ENCODE results near the gene PPP1R9B. TPM values are rescaled to one million over a fixed set of nuclear protein-coding genes. Genes with fewer than 3 reads are reported as not detected.

Gene PPP1R9B
- total RNA-seq, 1 experiment from 2014 or later = 112 TPM

DNA sequence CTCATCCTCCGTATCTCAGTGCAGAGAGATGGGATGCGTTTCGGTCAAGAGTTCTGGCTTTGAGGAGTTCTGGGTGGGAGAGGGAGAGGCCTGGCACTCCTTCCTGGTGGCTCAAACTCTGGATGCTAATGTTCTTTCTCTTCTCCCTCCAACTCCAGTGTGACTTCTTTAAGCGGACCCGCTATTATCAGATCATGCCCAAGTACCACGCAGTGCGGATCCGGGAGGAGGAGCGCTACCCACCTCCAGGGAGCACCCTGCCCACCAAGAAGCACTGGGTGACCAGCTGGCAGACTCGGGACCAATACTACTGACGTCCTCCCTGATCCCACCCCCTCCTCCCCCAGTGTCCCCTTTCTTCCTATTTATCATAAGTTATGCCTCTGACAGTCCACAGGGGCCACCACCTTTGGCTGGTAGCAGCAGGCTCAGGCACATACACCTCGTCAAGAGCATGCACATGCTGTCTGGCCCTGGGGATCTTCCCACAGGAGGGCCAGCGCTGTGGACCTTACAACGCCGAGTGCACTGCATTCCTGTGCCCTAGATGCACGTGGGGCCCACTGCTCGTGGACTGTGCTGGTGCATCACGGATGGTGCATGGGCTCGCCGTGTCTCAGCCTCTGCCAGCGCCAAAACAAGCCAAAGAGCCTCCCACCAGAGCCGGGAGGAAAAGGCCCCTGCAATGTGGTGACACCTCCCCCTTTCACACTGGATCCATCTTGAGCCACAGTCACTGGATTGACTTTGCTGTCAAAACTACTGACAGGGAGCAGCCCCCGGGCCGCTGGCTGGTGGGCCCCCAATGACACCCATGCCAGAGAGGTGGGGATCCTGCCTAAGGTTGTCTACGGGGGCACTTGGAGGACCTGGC is 61.3 kb downstream of the PPP1R9B start:
- Histone ChIP-seq H3K9me3 (ENCODE audit: control insufficient read depth in 1 of 2, insufficient read depth in 1 of 2, low read depth in 1 of 2, low read length in 2 of 2) (no peaks in the 10 kb centered on the region), H3K36me3 (ENCODE audit: control insufficient read depth in 1 of 2, insufficient read depth in 2 of 2, low read length in 2 of 2) (peaks cover 25 to 34% of the 10 kb centered on the region in 2 experiments; a peak in 3 of 4 replicates), H3K27ac (ENCODE audit: low read depth, low read length) (no peak overlapping the region), H4K20me1 (ENCODE audit: insufficient read depth) (no peaks in the 10 kb centered on the region), H3K9me2 (ENCODE audit: insufficient read depth) (no peaks in the 10 kb centered on the region), H3K9ac (ENCODE audit: low read length) (no peak overlapping the region), H3K4me3 (replicated peaks in 1 of 2; ENCODE audit: low read depth in 1 of 2, low read length in 2 of 2) (no peak overlapping the region), H3K4me2 (ENCODE audit: low read length) (no peak overlapping the region), H3K27me3 (ENCODE audit: insufficient read depth, low read length) (no peaks in the 10 kb centered on the region), H3K4me1 (ENCODE audit: control insufficient read depth in 1 of 2, insufficient read depth in 2 of 2, low read length in 2 of 2) (peaks cover 2 to 18% of the 10 kb centered on the region in 2 experiments; a peak in 3 of 4 replicates), H2AFZ (ENCODE audit: low read depth, low read length, poor library complexity, severe bottlenecking) (no peak overlapping the region), H3K79me2 (ENCODE audit: insufficient read depth, low read length) (no peaks in the 10 kb centered on the region; the same call in 1 of the 2 replicates)
- ChIA-PET POLR2A (no interaction called here), RAD21 (ENCODE audit: low non-redundant PET in 1 of 2, low total read pairs in 2 of 2, uncharacterized antibody in 2 of 2, unreplicated experiment in 2 of 2) (no interaction called here), CTCF (interaction anchor here (0.8 kb wide), 1 partner anchor 9 kb away, joined by 3 read pairs; no protein-coding TSS in a partner anchor)
- TF ChIP-seq YY1 (IDR thresholded peaks at IDR 0.05; ENCODE audit: extremely low read depth, insufficient replicate concordance, low read depth, low read length) (no peak), POLR2AphosphoS5 (IDR thresholded peaks at IDR 0.05; ENCODE audit: low read depth, low read length) (0 out of 2 replicates have a peak, but pooled peaks have one; percentile 5), SIN3A (IDR thresholded peaks at IDR 0.05; ENCODE audit: low read depth) (peak; percentile 29; the same call in 1 of the 2 replicates), SP1 (IDR thresholded peaks at IDR 0.05; ENCODE audit: low read depth) (no peak)
- ATAC-seq (no peak), DNase-seq (ENCODE audit: low read depth, low spot score) (no peak)
- intact Hi-C loops (cut with micrococcal nuclease) = loop anchor here (5.0 kb wide), 1 partner anchor 227 kb away; no protein-coding TSS in a partner anchor
- BruUV-seq (replicated peaks) = no TSS peak

DNA sequence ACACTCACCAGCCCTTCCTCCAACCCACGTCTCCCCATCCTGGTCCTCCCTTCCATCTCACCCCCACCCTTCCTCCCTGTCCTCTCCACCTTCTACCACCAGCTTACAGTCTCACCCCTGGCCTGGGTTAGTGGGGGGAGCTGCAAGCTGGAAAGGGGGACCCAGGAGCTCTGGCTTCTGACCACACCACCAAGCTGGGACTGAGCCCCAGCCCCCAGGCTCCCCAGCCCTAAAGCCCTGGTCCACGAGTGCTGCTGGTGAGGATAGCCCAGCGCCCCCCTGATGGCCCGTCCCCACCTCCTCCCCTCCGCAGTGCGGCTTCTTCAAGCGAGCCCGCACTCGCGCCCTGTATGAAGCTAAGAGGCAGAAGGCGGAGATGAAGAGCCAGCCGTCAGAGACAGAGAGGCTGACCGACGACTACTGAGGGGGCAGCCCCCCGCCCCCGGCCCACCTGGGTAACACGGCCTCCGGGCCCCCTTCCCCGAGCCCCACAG is 62.5 kb downstream of the PPP1R9B start:
- Histone ChIP-seq H3K4me3 (replicated peaks in 1 of 2; ENCODE audit: low read depth in 1 of 2, low read length in 2 of 2) (no peak overlapping the region), H3K9me2 (ENCODE audit: insufficient read depth) (no peaks in the 10 kb centered on the region), H3K9ac (ENCODE audit: low read length) (no peak overlapping the region), H3K36me3 (ENCODE audit: control insufficient read depth in 1 of 2, insufficient read depth in 2 of 2, low read length in 2 of 2) (peaks cover 33 to 42% of the 10 kb centered on the region in 2 experiments; a peak in 3 of 4 replicates), H4K20me1 (ENCODE audit: insufficient read depth) (no peaks in the 10 kb centered on the region), H3K4me2 (ENCODE audit: low read length) (no peak overlapping the region), H3K27me3 (ENCODE audit: insufficient read depth, low read length) (no peaks in the 10 kb centered on the region), H3K4me1 (ENCODE audit: control insufficient read depth in 1 of 2, insufficient read depth in 2 of 2, low read length in 2 of 2) (peaks cover 0 to 5% of the 10 kb centered on the region in 2 experiments; a peak in 2 of 4 replicates), H3K9me3 (ENCODE audit: control insufficient read depth in 1 of 2, insufficient read depth in 1 of 2, low read depth in 1 of 2, low read length in 2 of 2) (no peaks in the 10 kb centered on the region), H3K27ac (ENCODE audit: low read depth, low read length) (no peak overlapping the region; the same call in 1 of the 2 replicates), H2AFZ (ENCODE audit: low read depth, low read length, poor library complexity, severe bottlenecking) (no peak overlapping the region), H3K79me2 (ENCODE audit: insufficient read depth, low read length) (no peaks in the 10 kb centered on the region; the same call in 1 of the 2 replicates)
- TF ChIP-seq EZH2 (IDR thresholded peaks at IDR 0.05) (no peak), JUND (IDR thresholded peaks at IDR 0.05) (0 out of 2 replicates have a peak, but pooled peaks have one; percentile 6), SP1 (IDR thresholded peaks at IDR 0.05; ENCODE audit: low read depth) (no peak)
- DNase-seq (ENCODE audit: low read depth, low spot score) (no peak), ATAC-seq (no peak)
- intact Hi-C loops (cut with micrococcal nuclease) = loop anchor here (1.0 to 5.0 kb wide), 3 partner anchors 33 to 226 kb away; no protein-coding TSS in a partner anchor
- CTCF ChIA-PET = interaction anchor here (0.6 to 2.7 kb wide), 16 partner anchors 8 to 90 kb away, joined by 3 to 42 read pairs (median 4); partner anchors contain the start of gene ITGA3
- no TSS peak for BruUV-seq (replicated peaks)
- POLR2A ChIA-PET = interaction anchor here (0.9 to 2.1 kb wide), 7 partner anchors 10 to 90 kb away, joined by 3 to 6 read pairs (median 3); partner anchors contain the start of gene ITGA3
- RAD21 ChIA-PET (ENCODE audit: low non-redundant PET in 1 of 2, low total read pairs in 2 of 2, uncharacterized antibody in 2 of 2, unreplicated experiment in 2 of 2) = interaction anchor here (0.7 to 2.1 kb wide), 8 partner anchors 23 to 91 kb away, joined by 3 to 10 read pairs (median 4); partner anchors contain the start of gene ITGA3 (in 1 of the 2)

Measured in HCT116 (cell line).